Bronchial epithelial cell (primary cell): ENCODE measurements around the gene MAP1LC3C. TPM values are rescaled to one million over a fixed set of nuclear protein-coding genes. Genes with fewer than 3 reads are reported as not detected.

Experiments used
- DNase-seq: peaks from one replicate; pipeline ENCODE4 v3.0.0-alpha.2; 2010; ENCODE audit warnings: low read depth
- FAIRE-seq: peaks from 2 replicates; lab custom pipeline; 2011; peaks lifted over from hg19 to GRCh38; lab: Jason Lieb, UNC
- H3K27me3 ChIP-seq: 2 replicates; pipeline ENCODE4 v1.5.1; 2011; ENCODE audit warnings: low read length; ENCODE audit not compliant: control insufficient read depth, insufficient read depth
- H3K36me3 ChIP-seq: 2 replicates; pipeline ENCODE4 v1.5.1; 2011; ENCODE audit warnings: low read length; ENCODE audit not compliant: control insufficient read depth, insufficient read depth
- H3K4me3 ChIP-seq: 2 replicates; pipeline ENCODE4 v1.5.1; 2011; ENCODE audit warnings: mild to moderate bottlenecking, low read depth, low read length, control low read depth
- CTCF ChIP-seq: IDR thresholded peaks from 2 replicates; pipeline ENCODE4 v1.5.1; 2011; ENCODE audit warnings: mild to moderate bottlenecking, moderate library complexity, low read length, control low read depth, inconsistent platforms; ENCODE audit not compliant: insufficient read depth, severe bottlenecking
- total RNA-seq: library from RNA; depleted of rRNA; stranded (reverse); fragments of >200 nt; gene quantifications from 2 replicates; pipeline ENCODE4 v1.2.1, GENCODE V29; 2014

Gene MAP1LC3C
- total RNA-seq, 1 donor from 2014 or later, result not detected

DNA sequence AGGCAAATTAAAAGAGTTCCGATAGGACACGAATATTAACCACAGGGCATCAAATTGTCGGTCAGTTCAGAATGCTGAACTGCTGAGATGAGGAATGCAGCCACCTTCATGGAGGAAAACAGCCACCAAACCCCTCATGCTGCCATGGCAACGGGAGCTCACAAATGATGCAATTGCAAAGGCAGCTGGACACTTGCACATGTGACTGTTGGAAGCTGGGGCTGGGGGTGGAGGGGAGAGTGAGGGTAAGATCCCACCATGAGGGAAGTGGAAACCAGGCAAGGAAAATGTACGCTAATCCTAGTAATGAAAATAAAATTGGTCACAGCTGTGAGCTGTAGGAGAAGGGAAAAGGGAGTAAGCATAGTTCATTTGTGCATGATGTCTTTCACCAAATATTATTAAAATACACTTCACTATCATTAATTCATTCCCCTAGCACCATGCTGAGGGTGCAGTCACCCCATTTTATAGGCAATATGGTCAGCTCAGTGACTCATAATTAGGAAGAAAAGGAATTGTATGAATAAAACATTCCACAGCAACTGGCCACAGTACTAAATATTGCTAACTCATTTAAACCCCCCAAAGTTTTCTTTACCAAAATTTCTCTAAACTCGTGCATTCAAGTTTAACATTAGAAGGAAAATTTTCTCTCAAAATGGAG lies 26.1 kb downstream of the MAP1LC3C start:
- no peak for FAIRE-seq
- H3K36me3 ChIP-seq, result no peaks in the 10 kb centered on the region
- DNase-seq, result no peak
- no peak for TF ChIP-seq CTCF
- no peaks in the 10 kb centered on the region for H3K27me3 ChIP-seq
- no peak overlapping the region for H3K4me3 ChIP-seq

- H3K27me3 ChIP-seq, result no peaks in the 10 kb centered on the region
- H3K4me3 ChIP-seq, result no peak overlapping the region
- H3K36me3 ChIP-seq, result no peaks in the 10 kb centered on the region
- no peak for TF ChIP-seq CTCF
- no peak for DNase-seq
- no peak for FAIRE-seq
These were observed 30.3 kb downstream of the MAP1LC3C start for GRCh38 chr1:241968611-241969010.

- DNase-seq, result no peak
- no peaks in the 10 kb centered on the region for H3K36me3 ChIP-seq
- H3K27me3 ChIP-seq, result no peaks in the 10 kb centered on the region
- no peak overlapping the region for H3K4me3 ChIP-seq
- no peak for TF ChIP-seq CTCF
- no peak for FAIRE-seq
These were observed 34.2 kb downstream of the MAP1LC3C start for GRCh38 chr1:241964550-241965282.

- Histone ChIP-seq H3K27me3 (no peaks in the 10 kb centered on the region), H3K36me3 (no peaks in the 10 kb centered on the region), H3K4me3 (no peak overlapping the region)
- FAIRE-seq (no peak), DNase-seq (no peak)
- no peak for TF ChIP-seq CTCF
These were observed 35.2 kb downstream of the MAP1LC3C start for GRCh38 chr1:241963722-241964121.

GRCh38 chr1:241962153-241962552 lies 36.7 kb downstream of the MAP1LC3C start:
- no peaks in the 10 kb centered on the region for H3K36me3 ChIP-seq
- TF ChIP-seq CTCF, result no peak
- H3K4me3 ChIP-seq, result no peak overlapping the region
- no peaks in the 10 kb centered on the region for H3K27me3 ChIP-seq
- FAIRE-seq (no peak), DNase-seq (no peak)
